HG02759 (cell line): Measurements from ENCODE around the gene WIPF3.

Experiments
- ATAC-seq: cut with Tn5 transposase; IDR thresholded peaks from one replicate; pipeline ENCODE4 v1.9.1; 2021; ENCODE audit warnings: mild to moderate bottlenecking, moderate library complexity; ENCODE audit not compliant: unreplicated experiment

The WIPF3 gene

GRCh38 chr7:29900745-29901144, 94.4 kb downstream of the WIPF3 start:
- ATAC-seq, result no peak

GRCh38 chr7:29906200-29907022, 100.1 kb downstream of the WIPF3 start:
- ATAC-seq, result no peak

- ATAC-seq, result no peak
These were observed 107.9 kb downstream of the WIPF3 start for GRCh38 chr7:29914180-29914579.

GRCh38 chr7:29915481-29916215, 109.3 kb downstream of the WIPF3 start:
- no peak for ATAC-seq

GRCh38 chr7:29917641-29918040, 111.3 kb downstream of the WIPF3 start:
- no peak for ATAC-seq

- ATAC-seq, result no peak
These were observed 112.5 kb downstream of the WIPF3 start for GRCh38 chr7:29918850-29919249.

GRCh38 chr7:29919790-29920189, 113.5 kb downstream of the WIPF3 start:
- ATAC-seq, result no peak

- ATAC-seq, result no peak
These were observed 114.2 kb downstream of the WIPF3 start for GRCh38 chr7:29920491-29920890.

- ATAC-seq, result peak; percentile 87
These were observed 115.2 kb downstream of the WIPF3 start for GRCh38 chr7:29921404-29922010.

- ATAC-seq, result no peak
These were observed 116.8 kb downstream of the WIPF3 start for GRCh38 chr7:29922921-29923700.

GRCh38 chr7:29924006-29924405, 117.7 kb downstream of the WIPF3 start:
- ATAC-seq, result no peak

GRCh38 chr7:29924684-29925083, 118.4 kb downstream of the WIPF3 start:
- no peak for ATAC-seq

- no peak for ATAC-seq
These were observed 119.9 kb downstream of the WIPF3 start for GRCh38 chr7:29926216-29926615.

GRCh38 chr7:29926741-29927140, 120.4 kb downstream of the WIPF3 start:
- ATAC-seq, result no peak

GRCh38 chr7:29929018-29929807, 122.9 kb downstream of the WIPF3 start:
- ATAC-seq, result no peak

GRCh38 chr7:29935111-29935510, 128.8 kb downstream of the WIPF3 start:
- ATAC-seq, result no peak

- no peak for ATAC-seq
These were observed 130.8 kb downstream of the WIPF3 start for GRCh38 chr7:29937132-29937531.

- ATAC-seq, result no peak
These were observed 133.9 kb downstream of the WIPF3 start for GRCh38 chr7:29940199-29940598.

- ATAC-seq, result no peak
These were observed 139.0 kb downstream of the WIPF3 start for GRCh38 chr7:29945259-29945809.
